ENCODE results near the gene SLC48A1. TPM values are rescaled to one million over a fixed set of nuclear protein-coding genes. Genes with fewer than 3 reads are reported as not detected.
"Not testable (repeated sequence)": the region's sequence is repeated elsewhere in the genome, so short reads cannot be mapped to it uniquely, and the experiment has no call there.

SLC48A1 gene
- polyA plus RNA-seq, 1 of the 3 experiments (the other 2 are of a cell fraction) = 7.3 TPM

DNA sequence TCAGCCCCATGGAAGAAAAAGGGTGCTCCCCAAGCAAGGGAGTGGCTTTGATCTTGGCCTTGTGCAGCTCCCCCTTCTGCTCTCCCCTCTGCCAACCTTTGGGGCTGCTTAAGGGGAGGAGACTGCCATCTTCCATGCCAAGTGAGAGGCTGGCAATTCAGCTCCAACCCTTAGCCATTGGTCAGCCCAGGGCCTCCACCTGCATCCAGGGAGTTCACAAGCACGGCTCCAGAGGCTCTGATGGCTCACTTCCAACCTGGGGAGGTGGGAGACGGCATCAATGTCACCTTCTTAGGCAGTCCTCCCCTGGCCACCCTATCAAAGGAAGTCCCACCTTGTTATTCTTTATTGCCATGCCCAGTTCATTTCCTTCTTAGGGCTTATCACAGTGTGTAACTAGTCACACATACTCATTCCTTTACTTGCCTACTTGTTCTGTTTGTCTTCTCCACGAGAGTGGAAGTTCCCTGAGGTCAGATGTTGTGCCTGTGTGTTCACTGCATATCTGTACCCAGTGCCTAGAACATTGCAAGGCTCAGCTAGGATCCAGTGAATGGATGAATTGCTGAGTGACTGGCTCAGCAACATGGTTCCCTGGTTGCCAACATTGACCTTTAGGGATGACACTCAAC lies 41.6 kb downstream of the SLC48A1 start:
- H3K36me3 ChIP-seq (replicated peaks in 1 of 2; ENCODE audit: control insufficient read depth in 1 of 2, insufficient read depth in 2 of 2, low read length in 1 of 2) = peaks cover 6 to 7% of the 10 kb centered on the region in 2 experiments
- no peak overlapping the region for H2AFZ ChIP-seq (ENCODE audit: low read depth)
- H3K9me2 ChIP-seq = no peaks in the 10 kb centered on the region
- H3K9ac ChIP-seq = no peak overlapping the region
- WGBS (ENCODE audit: low lambda C conversion rate) = 94% methylated on average over 3 of the region's 3 CpGs
- H3K4me3 ChIP-seq (ENCODE audit: low read depth in 2 of 2, low read length in 1 of 2) = no peak overlapping the region
- peaks cover 63 to 64% of the 10 kb centered on the region in 2 experiments for H3K4me1 ChIP-seq (ENCODE audit: control insufficient read depth in 1 of 2, insufficient read depth in 2 of 2, low read depth in 1 of 2, low read length in 1 of 2)
- DNase-seq = no peak
- H3K27ac ChIP-seq (ENCODE audit: low read depth in 2 of 2, low read length in 1 of 2) = peak overlapping the region in 1 of 2 experiments; percentile 84; a peak in 1 of 4 replicates
- peaks cover 97% of the 10 kb centered on the region for H3K79me2 ChIP-seq (ENCODE audit: insufficient read depth)
- no peaks in the 10 kb centered on the region for H3K9me3 ChIP-seq
- peaks cover 18% of the 10 kb centered on the region for H3F3A ChIP-seq (replicated peaks; ENCODE audit: insufficient read depth)
- peaks cover 85% of the 10 kb centered on the region for H4K20me1 ChIP-seq (ENCODE audit: insufficient read depth)
- no peaks in the 10 kb centered on the region for H3K27me3 ChIP-seq (ENCODE audit: insufficient read depth)
- H3K4me2 ChIP-seq = 0 out of 2 replicates have a peak overlapping the region, but pooled peaks have one; percentile 7
- TF ChIP-seq FOSL2 (IDR thresholded peaks at IDR 0.05; ENCODE audit: borderline replicate concordance, low read depth) = no peak
- TF ChIP-seq, protein P1, sequence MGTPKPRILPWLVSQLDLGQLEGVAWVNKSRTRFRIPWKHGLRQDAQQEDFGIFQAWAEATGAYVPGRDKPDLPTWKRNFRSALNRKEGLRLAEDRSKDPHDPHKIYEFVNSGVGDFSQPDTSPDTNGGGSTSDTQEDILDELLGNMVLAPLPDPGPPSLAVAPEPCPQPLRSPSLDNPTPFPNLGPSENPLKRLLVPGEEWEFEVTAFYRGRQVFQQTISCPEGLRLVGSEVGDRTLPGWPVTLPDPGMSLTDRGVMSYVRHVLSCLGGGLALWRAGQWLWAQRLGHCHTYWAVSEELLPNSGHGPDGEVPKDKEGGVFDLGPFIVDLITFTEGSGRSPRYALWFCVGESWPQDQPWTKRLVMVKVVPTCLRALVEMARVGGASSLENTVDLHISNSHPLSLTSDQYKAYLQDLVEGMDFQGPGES (IDR thresholded peaks at IDR 0.05; ENCODE audit: low read depth, low read length) = no peak
- TF ChIP-seq TCF12 (IDR thresholded peaks at IDR 0.05) = no peak
- no peak for TF ChIP-seq YY1 (IDR thresholded peaks at IDR 0.05; ENCODE audit: low read depth)
- no peak for TF ChIP-seq NFIC (IDR thresholded peaks at IDR 0.05; ENCODE audit: borderline replicate concordance)
- no peak for TF ChIP-seq SIN3A (IDR thresholded peaks at IDR 0.05; ENCODE audit: borderline replicate concordance, low read depth, low read length)
- no peak for TF ChIP-seq FOXM1 (IDR thresholded peaks at IDR 0.05; ENCODE audit: low read depth)
- TF ChIP-seq RXRA (IDR thresholded peaks at IDR 0.05; ENCODE audit: borderline replicate concordance, low read depth) = no peak
- TF ChIP-seq POLR2AphosphoS5 (IDR thresholded peaks at IDR 0.05; ENCODE audit: low read depth, low read length) = no peak
- POLR2A ChIA-PET = no interaction called here
- CTCF ChIA-PET = interaction anchor here (1.1 kb wide), 1 partner anchor 99 kb away, joined by 4 read pairs; no protein-coding TSS in a partner anchor

DNA sequence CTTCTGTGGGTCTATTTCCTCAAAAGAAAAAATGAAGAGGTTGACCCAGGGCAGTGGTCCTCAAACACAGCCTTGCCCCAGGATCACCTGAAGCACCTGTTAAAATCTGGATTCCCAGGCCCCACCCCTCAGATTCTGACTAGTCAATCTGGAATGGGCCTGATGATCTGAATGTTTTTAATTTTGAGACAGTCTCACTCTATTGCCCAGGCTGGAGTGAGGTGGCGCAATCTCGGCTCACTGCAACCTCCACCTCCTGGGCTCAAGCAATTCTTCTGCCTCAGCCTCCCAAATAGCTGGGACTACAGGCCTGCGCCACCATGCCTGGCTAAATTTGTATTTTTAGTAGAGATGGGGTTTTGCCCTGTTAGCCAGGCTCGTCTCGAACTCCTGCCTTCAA lies 42.4 kb downstream of the SLC48A1 start:
- H4K20me1 ChIP-seq (ENCODE audit: insufficient read depth) = peaks cover 77% of the 10 kb centered on the region
- H3K9ac ChIP-seq; H3K4me2 ChIP-seq; H3K27me3 ChIP-seq (ENCODE audit: insufficient read depth); H3K9me3 ChIP-seq; H3K36me3 ChIP-seq (replicated peaks in 1 of 2; ENCODE audit: control insufficient read depth in 1 of 2, insufficient read depth in 2 of 2, low read length in 1 of 2); DNase-seq; H3K4me3 ChIP-seq (ENCODE audit: low read depth in 2 of 2, low read length in 1 of 2); POLR2A ChIA-PET; H2AFZ ChIP-seq (ENCODE audit: low read depth); H3K9me2 ChIP-seq: not testable (repeated sequence)
- H3K4me1 ChIP-seq (ENCODE audit: control insufficient read depth in 1 of 2, insufficient read depth in 2 of 2, low read depth in 1 of 2, low read length in 1 of 2) = peaks cover 55 to 64% of the 10 kb centered on the region in 2 experiments
- H3K27ac ChIP-seq (ENCODE audit: low read depth in 2 of 2, low read length in 1 of 2) = peak overlapping the region in 1 of 2 experiments; percentile 84; a peak in 1 of 4 replicates
- H3F3A ChIP-seq (replicated peaks; ENCODE audit: insufficient read depth) = peaks cover 19% of the 10 kb centered on the region
- CTCF ChIA-PET = interaction anchor here (0.6 kb wide), 1 partner anchor 37 kb away, joined by 3 read pairs; no protein-coding TSS in a partner anchor
- peaks cover 94% of the 10 kb centered on the region for H3K79me2 ChIP-seq (ENCODE audit: insufficient read depth)
- 96% methylated on average over 5 of the region's 5 CpGs for WGBS (ENCODE audit: low lambda C conversion rate)

Data from SK-N-SH (cell line).